PFSK-1 (cell line): ENCODE data around the gene ZSCAN22.

ENCODE experiments used
- POLR2AphosphoS5 ChIP-seq: IDR thresholded peaks from 2 replicates; pipeline ENCODE4 v1.6.1; 2012; ENCODE audit warnings: low read depth, mild to moderate bottlenecking, control low read depth, low read length, moderate library complexity
- REST ChIP-seq, 2 experiments: IDR thresholded peaks; 2 replicates each; pipeline versions ENCODE4 v1.6.1 to v1.8.0; 2011 to 2012; ENCODE audit warnings: low read depth in 2 of 2, low read length in 2 of 2, control low read depth in 1 of 2, inconsistent platforms in 1 of 2, mild to moderate bottlenecking in 1 of 2, moderate library complexity in 1 of 2; ENCODE audit not compliant: insufficient read depth in 1 of 2
- SIN3A ChIP-seq: IDR thresholded peaks from 2 replicates; pipeline ENCODE4 v1.6.1; 2012; ENCODE audit warnings: mild to moderate bottlenecking, low read length, moderate library complexity, borderline replicate concordance; ENCODE audit not compliant: insufficient read depth
- TAF1 ChIP-seq: IDR thresholded peaks from 2 replicates; pipeline ENCODE4 v1.6.1; 2012; ENCODE audit warnings: low read length, control low read depth, borderline replicate concordance; ENCODE audit not compliant: insufficient read depth

- TF ChIP-seq POLR2AphosphoS5 (no peak), TAF1 (no peak), SIN3A (no peak), REST (IDR thresholded peaks at IDR 0.05; ENCODE audit: insufficient read depth in 1 of 2, low read depth in 2 of 2, low read length in 2 of 2) (no peak)
Measured at GRCh38 chr19:58345558-58345957, 18.8 kb downstream of the ZSCAN22 start.
